NT2/D1 (cell line): ENCODE data around the gene TMEM271.
"Not testable (repeated sequence)": the region's sequence is repeated elsewhere in the genome, so short reads cannot be mapped to it uniquely, and the experiment has no call there.

ENCODE experiments used
- DNase-seq: peaks from one replicate; pipeline ENCODE4 v3.0.0-alpha.2; 2011; ENCODE audit warnings: low read depth, low spot score
- H3K27me3 ChIP-seq: 2 replicates; pipeline ENCODE4 v1.6.0; 2011; ENCODE audit warnings: mild to moderate bottlenecking; ENCODE audit not compliant: insufficient read length, insufficient read depth
- H3K36me3 ChIP-seq: 2 replicates; pipeline ENCODE4 v1.6.1; 2011; ENCODE audit warnings: mild to moderate bottlenecking, low read length, mixed read lengths; ENCODE audit not compliant: insufficient read depth, insufficient read length
- H3K4me1 ChIP-seq: 2 replicates; pipeline ENCODE4 v1.5.1; 2011; ENCODE audit not compliant: insufficient read depth, insufficient read length
- H3K4me3 ChIP-seq: 2 replicates; pipeline ENCODE4 v1.5.1; 2011; ENCODE audit warnings: low read depth; ENCODE audit not compliant: insufficient read length
- H3K9ac ChIP-seq: 2 replicates; pipeline ENCODE4 v1.6.0; 2011; ENCODE audit warnings: low read depth; ENCODE audit not compliant: insufficient read length
- H3K9me3 ChIP-seq: 2 replicates; pipeline ENCODE4 v1.5.1; 2011; ENCODE audit warnings: mild to moderate bottlenecking, low read length; ENCODE audit not compliant: insufficient read depth
- SUZ12 ChIP-seq: IDR thresholded peaks from 2 replicates; pipeline ENCODE4 v1.6.1; 2011; ENCODE audit not compliant: insufficient read length, insufficient read depth; ENCODE audit errors: extremely low read depth
- YY1 ChIP-seq: IDR thresholded peaks from 2 replicates; pipeline ENCODE4 v1.6.1; 2011; ENCODE audit not compliant: insufficient read length, insufficient read depth
- ZNF274 ChIP-seq: IDR thresholded peaks from 2 replicates; pipeline ENCODE4 v1.6.1; 2011; ENCODE audit warnings: mild to moderate bottlenecking, low read depth, low read length

TMEM271 gene

DNA sequence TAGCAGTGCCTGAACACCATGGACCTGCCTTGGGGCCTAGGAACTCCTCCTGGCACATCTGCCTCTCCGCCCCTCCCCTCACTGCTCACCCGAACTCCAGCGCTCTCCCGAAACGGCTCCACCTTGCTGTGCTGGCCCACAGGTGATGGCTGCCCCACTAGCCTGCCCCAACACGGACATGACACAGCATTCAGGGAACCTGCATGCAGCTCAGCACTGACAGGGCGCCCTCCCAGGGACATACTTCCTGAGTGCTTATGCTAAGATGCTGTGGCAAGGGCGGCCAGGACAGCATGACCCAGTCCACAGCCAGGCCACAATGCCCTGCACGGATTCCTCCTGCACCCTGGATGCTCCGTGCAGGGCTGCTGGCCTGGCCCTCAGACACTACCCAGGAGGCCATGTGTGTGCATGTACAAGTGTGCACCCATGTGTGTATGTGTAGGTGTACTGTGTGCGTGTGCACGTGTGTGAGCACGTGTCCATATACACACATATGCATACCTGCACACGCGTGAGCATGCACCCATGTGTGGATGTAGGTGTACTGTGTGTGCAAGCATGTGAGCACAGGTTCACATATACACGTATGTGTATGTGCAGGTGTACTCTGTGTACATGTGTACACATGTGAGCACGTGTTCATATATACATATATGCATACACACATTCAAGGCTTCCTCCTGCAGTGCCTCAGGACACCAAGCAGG lies 6.0 kb downstream of the TMEM271 start:
- DNase-seq = no peak
- Histone ChIP-seq H3K4me3 (no peak overlapping the region), H3K9ac (no peak overlapping the region), H3K36me3 (no peaks in the 10 kb centered on the region), H3K4me1 (no peaks in the 10 kb centered on the region), H3K9me3 (no peaks in the 10 kb centered on the region), H3K27me3 (peaks cover 52% of the 10 kb centered on the region)
- no peak for TF ChIP-seq ZNF274
- no peak for TF ChIP-seq SUZ12
- TF ChIP-seq YY1 = no peak

- H3K9me3 ChIP-seq = no peaks in the 10 kb centered on the region
- no peaks in the 10 kb centered on the region for H3K4me1 ChIP-seq
- H3K27me3 ChIP-seq = peaks cover 42% of the 10 kb centered on the region
- no peak for DNase-seq
- no peak overlapping the region for H3K4me3 ChIP-seq
- no peak overlapping the region for H3K9ac ChIP-seq
- no peak for TF ChIP-seq SUZ12
- no peaks in the 10 kb centered on the region for H3K36me3 ChIP-seq
These were observed 7.1 kb downstream of the TMEM271 start for GRCh38 chr4:568962-569361.

DNA sequence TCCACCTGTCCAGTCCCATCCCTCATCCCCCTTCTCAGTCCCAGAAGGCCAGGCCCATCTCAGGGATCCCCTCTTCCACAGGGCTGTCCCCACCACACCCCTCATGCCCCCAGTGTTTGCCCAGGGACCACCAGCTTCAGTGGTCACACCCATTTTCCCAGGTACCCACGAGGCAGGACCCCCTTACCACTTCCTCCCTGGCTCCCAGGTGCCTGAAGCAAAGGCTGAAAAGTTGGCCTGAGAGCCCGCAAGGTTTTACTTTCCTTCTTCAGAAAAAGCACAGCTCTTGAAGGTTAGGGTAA lies 7.8 kb downstream of the TMEM271 start:
- H3K9ac ChIP-seq = no peak overlapping the region
- no peaks in the 10 kb centered on the region for H3K9me3 ChIP-seq
- no peak for DNase-seq
- no peak for TF ChIP-seq SUZ12
- H3K36me3 ChIP-seq = no peaks in the 10 kb centered on the region
- H3K4me3 ChIP-seq = no peak overlapping the region
- peaks cover 35% of the 10 kb centered on the region for H3K27me3 ChIP-seq
- H3K4me1 ChIP-seq = no peaks in the 10 kb centered on the region

DNA sequence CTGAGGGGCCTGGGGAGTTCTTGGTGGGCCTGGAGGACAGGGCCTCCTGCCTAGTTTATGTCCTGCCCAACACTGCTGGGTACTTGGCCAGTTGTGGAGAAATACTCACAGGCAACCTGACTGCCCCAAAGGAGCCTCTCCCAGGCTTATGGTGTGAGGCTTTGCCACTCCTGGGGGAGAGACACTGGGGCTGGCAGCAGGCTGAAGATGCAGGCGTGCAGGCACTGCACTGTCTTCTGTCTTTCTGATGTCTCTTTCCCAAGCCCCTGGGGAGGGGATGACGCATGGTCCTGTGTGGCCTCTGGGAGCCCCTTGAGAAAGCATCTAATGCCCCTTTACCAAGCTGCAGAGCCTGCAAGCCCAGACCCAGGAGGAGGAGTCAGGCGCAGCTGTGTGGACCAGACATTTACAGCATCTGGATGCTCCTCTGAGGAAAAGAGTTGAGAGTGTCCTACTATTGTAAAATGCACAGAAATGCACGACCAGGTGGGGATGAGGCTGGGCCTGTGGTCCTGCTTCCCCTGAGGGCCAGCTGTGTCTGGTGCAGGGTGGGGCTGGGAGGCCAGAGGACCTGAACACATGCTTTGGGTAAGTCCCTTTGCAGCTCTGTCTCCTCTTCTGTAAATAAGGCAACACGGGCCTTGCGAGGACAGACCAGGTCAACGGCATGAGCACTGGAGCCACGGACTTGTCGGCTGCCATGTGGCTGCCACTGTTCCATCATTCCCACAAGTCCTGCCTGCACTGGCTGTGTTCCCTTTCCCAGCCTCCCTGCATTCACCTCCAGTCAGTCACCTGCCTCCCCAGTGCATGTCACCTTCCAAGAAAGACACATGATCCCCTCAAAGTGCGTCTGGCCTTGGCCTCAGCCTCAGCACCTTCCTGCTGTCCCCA lies 8.4 kb downstream of the TMEM271 start:
- peaks cover 29% of the 10 kb centered on the region for H3K27me3 ChIP-seq
- DNase-seq = no peak
- H3K36me3 ChIP-seq = no peaks in the 10 kb centered on the region
- H3K9ac ChIP-seq = no peak overlapping the region
- H3K4me1 ChIP-seq = no peaks in the 10 kb centered on the region
- H3K9me3 ChIP-seq = no peaks in the 10 kb centered on the region
- no peak overlapping the region for H3K4me3 ChIP-seq
- no peak for TF ChIP-seq YY1
- no peak for TF ChIP-seq SUZ12
- no peak for TF ChIP-seq ZNF274

DNA sequence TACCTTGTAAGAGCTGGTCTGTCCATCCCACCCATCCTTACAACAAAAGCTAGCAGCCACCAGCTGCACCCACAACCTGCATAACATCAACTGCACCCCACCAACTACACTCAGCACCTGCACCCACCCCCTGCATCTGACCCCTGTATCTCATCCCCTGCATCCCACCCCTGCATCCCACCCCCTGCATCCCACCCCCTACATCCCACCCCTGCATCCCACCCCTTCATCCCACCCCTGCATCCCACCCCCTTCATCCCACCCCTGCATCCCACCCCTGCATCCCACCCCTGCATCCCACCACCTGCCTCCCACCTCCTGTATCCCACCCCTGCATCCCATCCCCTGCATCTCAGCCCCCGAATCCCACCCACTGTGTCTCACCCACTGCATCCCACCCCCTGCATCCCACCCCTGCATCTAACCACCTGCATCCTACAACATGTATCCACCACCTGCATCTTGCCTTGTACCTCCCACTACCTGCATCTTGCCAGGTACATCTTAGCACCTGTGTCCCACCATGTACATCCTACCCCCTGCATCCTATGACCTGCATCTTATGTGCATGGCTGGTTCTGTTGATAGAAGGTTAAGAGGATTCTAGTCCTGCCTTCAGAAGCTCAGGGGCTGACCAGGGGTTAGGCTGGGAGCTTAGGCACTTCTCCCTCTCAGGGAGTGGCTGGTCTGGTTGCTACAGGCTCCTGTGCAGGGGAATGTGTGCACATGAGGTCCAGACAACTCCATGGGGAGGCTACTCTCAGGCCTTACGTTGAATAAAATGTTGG lies 9.4 kb downstream of the TMEM271 start:
- Histone ChIP-seq H3K36me3 (no peaks in the 10 kb centered on the region), H3K4me1 (no peaks in the 10 kb centered on the region), H3K4me3 (no peak overlapping the region), H3K9me3 (no peaks in the 10 kb centered on the region), H3K27me3 (peaks cover 19% of the 10 kb centered on the region), H3K9ac (no peak overlapping the region)
- no peak for DNase-seq
- TF ChIP-seq ZNF274 = no peak

DNA sequence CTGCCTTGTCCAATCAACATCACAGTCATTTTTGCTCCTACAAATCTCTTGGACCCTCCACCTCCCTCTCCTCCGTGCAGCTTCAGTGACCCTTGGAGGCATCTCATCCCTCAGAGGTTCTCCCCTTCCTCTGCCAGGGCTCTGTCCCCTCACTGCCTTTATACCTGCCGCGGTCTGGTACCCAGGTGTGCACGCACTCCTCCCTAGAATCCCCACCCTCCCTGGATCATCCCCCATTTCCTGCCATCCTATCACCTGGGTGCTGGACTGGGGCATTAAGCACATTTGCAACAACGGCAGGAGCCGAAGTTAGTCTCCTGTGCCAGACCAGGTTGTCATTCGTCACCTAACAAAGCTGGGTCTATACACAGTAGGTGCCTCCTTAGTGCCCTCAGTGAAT lies 10.1 kb downstream of the TMEM271 start:
- Histone ChIP-seq H3K36me3 (no peaks in the 10 kb centered on the region), H3K9me3 (no peaks in the 10 kb centered on the region), H3K9ac (no peak overlapping the region), H3K4me1 (no peaks in the 10 kb centered on the region), H3K4me3 (no peak overlapping the region), H3K27me3 (peaks cover 15% of the 10 kb centered on the region)
- DNase-seq = no peak
- TF ChIP-seq SUZ12 (no peak), ZNF274 (no peak), YY1 (no peak)

DNA sequence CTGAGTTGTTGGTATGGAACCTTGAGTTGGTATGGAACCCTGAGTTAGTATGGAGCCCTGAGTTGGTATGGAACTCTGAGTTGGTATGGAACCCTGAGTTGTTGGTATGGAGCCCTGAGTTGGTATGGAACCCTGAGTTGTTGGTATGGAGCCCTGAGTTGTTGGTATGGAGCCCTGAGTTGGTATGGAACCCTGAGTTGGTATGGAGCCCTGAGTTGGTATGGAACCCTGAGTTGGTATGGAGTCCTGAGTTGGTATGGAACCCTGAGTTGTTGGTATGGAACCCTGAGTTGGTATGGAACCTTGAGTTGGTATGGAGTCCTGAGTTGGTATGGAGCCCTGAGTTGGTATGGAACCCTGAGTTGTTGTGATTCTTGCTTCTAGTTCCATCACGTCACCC lies 10.5 kb downstream of the TMEM271 start:
- DNase-seq, H3K36me3 ChIP-seq, H3K9ac ChIP-seq, H3K4me1 ChIP-seq, H3K9me3 ChIP-seq, H3K4me3 ChIP-seq: not testable (repeated sequence)
- H3K27me3 ChIP-seq = peaks cover 15% of the 10 kb centered on the region

DNA sequence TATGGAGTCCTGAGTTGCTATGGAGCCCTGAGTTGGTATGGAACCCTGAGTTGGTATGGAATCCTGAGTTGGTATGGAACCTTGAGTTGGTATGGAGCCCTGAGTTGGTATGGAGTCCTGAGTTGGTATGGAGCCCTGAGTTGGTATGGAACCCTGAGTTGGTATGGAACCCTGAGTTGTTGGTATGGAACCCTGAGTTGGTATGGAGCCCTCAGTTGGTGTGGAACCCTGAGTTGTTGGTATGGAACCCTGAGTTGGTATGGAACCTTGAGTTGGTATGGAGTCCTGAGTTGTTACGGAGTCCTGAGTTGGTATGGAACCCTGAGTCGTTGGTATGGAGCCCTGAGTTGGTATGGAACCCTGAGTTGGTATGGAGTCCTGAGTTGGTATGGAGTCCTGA lies 13.6 kb downstream of the TMEM271 start:
- not testable (repeated sequence) for H3K27me3 ChIP-seq, H3K4me3 ChIP-seq, H3K36me3 ChIP-seq, DNase-seq, H3K9me3 ChIP-seq, H3K9ac ChIP-seq, H3K4me1 ChIP-seq
